GM10266 (cell line): ENCODE results near the gene FXYD7.

Experiments
- DNase-seq: peaks from one replicate; pipeline ENCODE4 v3.0.0; 2012; ENCODE audit errors: extremely low spot score
- CTCF ChIP-seq: IDR thresholded peaks from 2 replicates; pipeline ENCODE4 v1.5.1; 2012; ENCODE audit warnings: mild to moderate bottlenecking, low read depth; ENCODE audit not compliant: control insufficient read depth, insufficient read depth; ENCODE audit errors: missing control alignments

The FXYD7 gene

GRCh38 chr19:35130761-35131720, 12.0 kb upstream of the FXYD7 start:
- DNase-seq: no peak
- TF ChIP-seq CTCF: no peak

- TF ChIP-seq CTCF: no peak
- DNase-seq: no peak
Observed at GRCh38 chr19:35132254-35132653, 10.8 kb upstream of the FXYD7 start.

GRCh38 chr19:35133826-35134225, 9.2 kb upstream of the FXYD7 start:
- no peak for DNase-seq
- TF ChIP-seq CTCF: no peak

DNA sequence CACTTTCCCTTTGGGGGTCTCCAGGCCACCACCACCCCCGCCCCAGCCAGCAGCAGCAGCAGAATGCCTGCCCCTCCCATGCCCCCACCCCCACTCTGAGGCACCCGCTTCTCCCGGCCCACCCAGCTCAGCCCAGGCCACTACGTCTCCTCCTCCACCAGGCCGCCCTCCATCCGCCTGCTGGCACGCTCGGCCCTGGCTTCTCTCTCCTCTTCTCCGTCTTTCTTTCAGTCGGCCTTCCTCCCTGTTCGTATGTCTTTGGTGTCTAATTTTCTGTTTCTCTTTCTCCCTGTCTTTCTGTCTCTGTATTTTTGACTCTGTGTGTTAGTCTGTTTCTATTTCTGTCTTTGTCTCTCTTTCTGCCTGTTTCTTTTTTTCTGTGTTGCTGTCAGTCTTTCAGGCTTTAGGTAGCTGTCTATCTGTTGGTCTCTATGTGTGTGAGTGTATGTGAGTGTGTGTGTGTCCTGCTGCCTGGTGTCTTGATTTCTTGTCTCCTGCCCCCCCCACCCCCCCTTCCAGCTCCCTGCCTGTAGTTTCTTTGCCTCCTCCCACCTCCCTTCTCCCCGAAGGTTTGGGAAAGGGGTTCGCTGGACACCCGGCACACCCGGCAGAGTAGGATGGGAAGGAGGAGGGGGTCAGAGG, 8.3 kb upstream of the FXYD7 start, which contains the start of gene LGI4:
Gene LGI4, minus strand, starts transcription at position 459 of the 642 bp plus-strand sequence. Its CDS starts 379 bp downstream, at position 80.
- no peak for TF ChIP-seq CTCF
- DNase-seq: no peak

GRCh38 chr19:35135389-35135909, 7.6 kb upstream of the FXYD7 start:
- peak; percentile 92 for DNase-seq
- TF ChIP-seq CTCF: peak; percentile 86

DNA sequence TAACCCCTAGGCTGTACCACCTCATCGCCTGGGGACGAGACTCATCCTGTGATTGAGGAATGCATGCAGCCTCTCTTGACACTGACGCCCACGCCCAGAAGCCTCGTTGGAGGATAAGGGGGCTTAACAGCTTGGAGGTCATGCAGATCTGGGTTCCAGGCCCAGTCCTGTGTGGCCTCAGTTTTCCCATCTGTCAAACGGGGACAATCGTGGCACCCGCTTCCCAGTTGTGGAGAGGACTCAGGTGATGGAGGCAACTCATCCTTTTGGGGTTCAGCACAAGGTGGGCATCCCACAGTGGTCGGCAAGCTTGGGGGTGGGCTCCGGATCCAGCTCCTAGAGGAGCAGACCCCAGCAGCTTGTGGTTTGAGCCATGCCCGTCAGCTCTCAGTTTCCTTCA, 6.8 kb upstream of the FXYD7 start:
- DNase-seq: no peak
- no peak for TF ChIP-seq CTCF
